Liver (tissue), 9 donors: ENCODE results near the gene IQSEC3. TPM values are rescaled to one million over a fixed set of nuclear protein-coding genes. Genes with fewer than 3 reads are reported as not detected.

Source experiments
- DNase-seq: peaks from one replicate; pipeline ENCODE4 v3.0.0-alpha.2; 2017; ENCODE audit warnings: low spot score
- H3K27ac ChIP-seq, 2 donors: one replicate each; pipeline ENCODE4 v1.7.0; 2013; ENCODE audit warnings: inconsistent platforms in 2 of 2, low read length in 2 of 2, control low read depth in 1 of 2, low read depth in 1 of 2, mild to moderate bottlenecking in 1 of 2
- H3K27me3 ChIP-seq, 4 donors: one replicate each; pipeline versions ENCODE4 v1.6.1 to v1.7.0; 2013; ENCODE audit warnings: low read length in 3 of 4, inconsistent platforms in 1 of 4, mild to moderate bottlenecking in 1 of 4, moderate library complexity in 1 of 4; ENCODE audit not compliant: control insufficient read depth in 4 of 4, insufficient read depth in 4 of 4
- H3K36me3 ChIP-seq, 4 donors: one replicate each; pipeline versions ENCODE4 v1.6.1 to v1.7.0; 2013; ENCODE audit warnings: low read length in 3 of 4, mild to moderate bottlenecking in 3 of 4, low read depth in 1 of 4, moderate library complexity in 1 of 4; ENCODE audit not compliant: control insufficient read depth in 4 of 4, insufficient read depth in 3 of 4
- H3K4me1 ChIP-seq, 4 donors: one replicate each; pipeline versions ENCODE4 v1.6.1 to v1.7.0; 2013; ENCODE audit warnings: low read length in 3 of 4, mild to moderate bottlenecking in 3 of 4, moderate library complexity in 1 of 4; ENCODE audit not compliant: control insufficient read depth in 4 of 4, insufficient read depth in 4 of 4
- H3K4me3 ChIP-seq, 3 donors: one replicate each; pipeline versions ENCODE4 v1.6.1 to v1.7.0; 2013; ENCODE audit warnings: low read length in 3 of 3, control low read depth in 1 of 3, low read depth in 1 of 3, mild to moderate bottlenecking in 1 of 3
- H3K9ac ChIP-seq, 2 donors: one replicate each; pipeline ENCODE4 v1.7.0; 2013; ENCODE audit warnings: low read length in 2 of 2, mild to moderate bottlenecking in 2 of 2, moderate library complexity in 2 of 2, control low read depth in 1 of 2, low read depth in 1 of 2
- H3K9me3 ChIP-seq, 4 donors: one replicate each; pipeline versions ENCODE4 v1.6.1 to v1.7.0; 2013; ENCODE audit warnings: low read length in 3 of 4; ENCODE audit not compliant: control insufficient read depth in 4 of 4
- CTCF ChIP-seq: fragments of 150-350 bp; IDR thresholded peaks from 2 replicates; pipeline ENCODE4 v1.5.1; 2017; ENCODE audit warnings: improper control_type of control experiment, low read depth, low read length; ENCODE audit not compliant: missing input control
- EGR1 ChIP-seq, 2 donors: IDR thresholded peaks; 2 replicates each; pipeline ENCODE4 v1.6.1; 2016 to 2018; ENCODE audit warnings: antibody characterized with exemption in 2 of 2, low read depth in 2 of 2
- FOXA1 ChIP-seq: IDR thresholded peaks from 2 replicates; pipeline ENCODE4 v1.6.1; 2016; ENCODE audit warnings: antibody characterized with exemption
- FOXA2 ChIP-seq: IDR thresholded peaks from 2 replicates; pipeline ENCODE4 v1.6.1; 2016; ENCODE audit warnings: antibody characterized with exemption
- GABPA ChIP-seq, 2 donors: IDR thresholded peaks in 1 of 2; conservative IDR thresholded peaks in 1 of 2; 2 replicates each; pipeline ENCODE4 v1.6.1; 2016; ENCODE audit warnings: antibody characterized with exemption in 2 of 2, mild to moderate bottlenecking in 1 of 2, moderate library complexity in 1 of 2
- HNF4A ChIP-seq, 2 donors: conservative IDR thresholded peaks; 2 replicates each; pipeline ENCODE4 v1.6.1; 2016; ENCODE audit warnings: antibody characterized with exemption in 2 of 2, mild to moderate bottlenecking in 2 of 2
- HNF4G ChIP-seq: IDR thresholded peaks from 2 replicates; pipeline ENCODE4 v1.6.1; 2016; ENCODE audit warnings: antibody characterized with exemption
- JUND ChIP-seq, 2 donors: IDR thresholded peaks; 2 replicates each; pipeline ENCODE4 v1.6.1; 2016; ENCODE audit warnings: antibody characterized with exemption in 2 of 2
- NR2F2 ChIP-seq: IDR thresholded peaks from 2 replicates; pipeline ENCODE4 v1.6.1; 2016; ENCODE audit warnings: antibody characterized with exemption
- RAD21 ChIP-seq, 2 donors: IDR thresholded peaks; 2 replicates each; pipeline ENCODE4 v1.6.1; 2016; ENCODE audit warnings: antibody characterized with exemption in 2 of 2, mild to moderate bottlenecking in 2 of 2
- RXRA ChIP-seq, 2 donors: IDR thresholded peaks; 2 replicates each; pipeline ENCODE4 v1.6.1; 2017 to 2018; ENCODE audit warnings: antibody characterized with exemption in 2 of 2, mild to moderate bottlenecking in 1 of 2
- SP1 ChIP-seq: IDR thresholded peaks from 2 replicates; pipeline ENCODE4 v1.6.1; 2018; ENCODE audit warnings: antibody characterized with exemption, mild to moderate bottlenecking
- TAF1 ChIP-seq: conservative IDR thresholded peaks from 2 replicates; pipeline ENCODE4 v1.6.1; 2016; ENCODE audit warnings: antibody characterized with exemption, mild to moderate bottlenecking
- YY1 ChIP-seq: IDR thresholded peaks from 2 replicates; pipeline ENCODE4 v1.6.1; 2016; ENCODE audit warnings: antibody characterized with exemption, mild to moderate bottlenecking
- ZBTB33 ChIP-seq: IDR thresholded peaks from 2 replicates; pipeline ENCODE4 v1.6.1; 2016; ENCODE audit warnings: antibody characterized with exemption
- WGBS: extraction: QIAGEN DNeasy Blood & Tissue Kit; methylation state at CpG from one replicate; pipeline ENCODE4 v1.1.7; 2013; 5-methylcytosine and 5-hydroxymethylcytosine counted together
- polyA plus RNA-seq, 2 donors: library from polyadenylated mRNA; stranded (reverse) in 1 of 2; unstranded in 1 of 2; fragments of 200-250 nt in 1 of 2; fragments of >200 nt in 1 of 2; fragmentation: Nextera tagmentation in 1 of 2; extraction: Ambion mirVana in 1 of 2; gene quantifications; one replicate each; pipeline versions ENCODE4 v1.2.1 to v1.2.3, GENCODE V29; 2013 to 2015
- total RNA-seq, 2 donors: library from RNA; depleted of rRNA; stranded (reverse); fragments of >200 nt; gene quantifications; one replicate each; pipeline ENCODE4 v1.2.3, GENCODE V29; 2014
- TF ChIP-seq, protein P1 (sequence below): IDR thresholded peaks from 2 replicates; pipeline ENCODE4 v1.6.1; 2016; ENCODE audit warnings: antibody characterized with exemption, mild to moderate bottlenecking
- TF ChIP-seq, protein P2 (sequence below): IDR thresholded peaks from 2 replicates; pipeline ENCODE4 v1.6.1; 2016; ENCODE audit warnings: antibody characterized with exemption
- TF ChIP-seq, protein P3 (sequence below): IDR thresholded peaks from 2 replicates; pipeline ENCODE4 v1.6.1; 2016; ENCODE audit warnings: antibody characterized with exemption
- donor health status: healthy.
- donor health status: healthy.
- donor health status: healthy.
- donor health status: healthy.
- donor health status: healthy.

IQSEC3 gene
- total and polyA plus RNA-seq, 4 donors = under 0.01 to 0.79 (median 0.48) TPM

GRCh38 chr12:180445-180844 is 113.9 kb downstream of the IQSEC3 start:
- Histone ChIP-seq H3K9me3 (no peaks in the 10 kb centered on the region), H3K9ac (no peak overlapping the region), H3K4me3 (no peak overlapping the region), H3K27ac (peak overlapping the region in 1 of 2 donors; percentile 32), H3K4me1 (peaks cover 6 to 17% (median 11%) of the 10 kb centered on the region in 4 donors), H3K36me3 (no peaks in the 10 kb centered on the region), H3K27me3 (no peaks in the 10 kb centered on the region)
- no peak for TF ChIP-seq ZBTB33
- TF ChIP-seq HNF4A (conservative IDR thresholded peaks at IDR 0.05) = no peak
- TF ChIP-seq EGR1 (IDR thresholded peaks at IDR 0.05; ENCODE audit: low read depth in 2 of 2) = no peak
- TF ChIP-seq YY1 = no peak
- no peak for TF ChIP-seq NR2F2
- TF ChIP-seq FOXA2 = no peak
- TF ChIP-seq, protein P1, sequence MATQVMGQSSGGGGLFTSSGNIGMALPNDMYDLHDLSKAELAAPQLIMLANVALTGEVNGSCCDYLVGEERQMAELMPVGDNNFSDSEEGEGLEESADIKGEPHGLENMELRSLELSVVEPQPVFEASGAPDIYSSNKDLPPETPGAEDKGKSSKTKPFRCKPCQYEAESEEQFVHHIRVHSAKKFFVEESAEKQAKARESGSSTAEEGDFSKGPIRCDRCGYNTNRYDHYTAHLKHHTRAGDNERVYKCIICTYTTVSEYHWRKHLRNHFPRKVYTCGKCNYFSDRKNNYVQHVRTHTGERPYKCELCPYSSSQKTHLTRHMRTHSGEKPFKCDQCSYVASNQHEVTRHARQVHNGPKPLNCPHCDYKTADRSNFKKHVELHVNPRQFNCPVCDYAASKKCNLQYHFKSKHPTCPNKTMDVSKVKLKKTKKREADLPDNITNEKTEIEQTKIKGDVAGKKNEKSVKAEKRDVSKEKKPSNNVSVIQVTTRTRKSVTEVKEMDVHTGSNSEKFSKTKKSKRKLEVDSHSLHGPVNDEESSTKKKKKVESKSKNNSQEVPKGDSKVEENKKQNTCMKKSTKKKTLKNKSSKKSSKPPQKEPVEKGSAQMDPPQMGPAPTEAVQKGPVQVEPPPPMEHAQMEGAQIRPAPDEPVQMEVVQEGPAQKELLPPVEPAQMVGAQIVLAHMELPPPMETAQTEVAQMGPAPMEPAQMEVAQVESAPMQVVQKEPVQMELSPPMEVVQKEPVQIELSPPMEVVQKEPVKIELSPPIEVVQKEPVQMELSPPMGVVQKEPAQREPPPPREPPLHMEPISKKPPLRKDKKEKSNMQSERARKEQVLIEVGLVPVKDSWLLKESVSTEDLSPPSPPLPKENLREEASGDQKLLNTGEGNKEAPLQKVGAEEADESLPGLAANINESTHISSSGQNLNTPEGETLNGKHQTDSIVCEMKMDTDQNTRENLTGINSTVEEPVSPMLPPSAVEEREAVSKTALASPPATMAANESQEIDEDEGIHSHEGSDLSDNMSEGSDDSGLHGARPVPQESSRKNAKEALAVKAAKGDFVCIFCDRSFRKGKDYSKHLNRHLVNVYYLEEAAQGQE = no peak
- TF ChIP-seq HNF4G = no peak
- TF ChIP-seq TAF1 = no peak
- TF ChIP-seq FOXA1 = no peak
- TF ChIP-seq, protein P2, sequence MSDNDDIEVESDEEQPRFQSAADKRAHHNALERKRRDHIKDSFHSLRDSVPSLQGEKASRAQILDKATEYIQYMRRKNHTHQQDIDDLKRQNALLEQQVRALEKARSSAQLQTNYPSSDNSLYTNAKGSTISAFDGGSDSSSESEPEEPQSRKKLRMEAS = no peak
- no peak for TF ChIP-seq GABPA (IDR thresholded peaks at IDR 0.05 in 1 of 2, conservative IDR thresholded peaks at IDR 0.05 in 1 of 2)
- TF ChIP-seq RXRA (IDR thresholded peaks at IDR 0.05) = no peak
- TF ChIP-seq JUND (IDR thresholded peaks at IDR 0.05) = no peak
- TF ChIP-seq, protein P3, sequence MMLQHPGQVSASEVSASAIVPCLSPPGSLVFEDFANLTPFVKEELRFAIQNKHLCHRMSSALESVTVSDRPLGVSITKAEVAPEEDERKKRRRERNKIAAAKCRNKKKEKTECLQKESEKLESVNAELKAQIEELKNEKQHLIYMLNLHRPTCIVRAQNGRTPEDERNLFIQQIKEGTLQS = no peak
- no peak for TF ChIP-seq SP1
- no peak for TF ChIP-seq CTCF
- TF ChIP-seq RAD21 (IDR thresholded peaks at IDR 0.05) = no peak
- WGBS = 59% methylated on average over 8 of the region's 8 CpGs
- DNase-seq = no peak
